ENCODE data around the gene FGF19. TPM values are rescaled to one million over a fixed set of nuclear protein-coding genes. Genes with fewer than 3 reads are reported as not detected.
A peak's percentile ranks its signal among the peaks of the same experiment; 100 is the strongest.
"Not testable (repeated sequence)": the region's sequence is repeated elsewhere in the genome, so short reads cannot be mapped to it uniquely, and the experiment has no call there.

The FGF19 gene
- total RNA-seq, 1 experiment from 2014 or later = 0.11 TPM

DNA sequence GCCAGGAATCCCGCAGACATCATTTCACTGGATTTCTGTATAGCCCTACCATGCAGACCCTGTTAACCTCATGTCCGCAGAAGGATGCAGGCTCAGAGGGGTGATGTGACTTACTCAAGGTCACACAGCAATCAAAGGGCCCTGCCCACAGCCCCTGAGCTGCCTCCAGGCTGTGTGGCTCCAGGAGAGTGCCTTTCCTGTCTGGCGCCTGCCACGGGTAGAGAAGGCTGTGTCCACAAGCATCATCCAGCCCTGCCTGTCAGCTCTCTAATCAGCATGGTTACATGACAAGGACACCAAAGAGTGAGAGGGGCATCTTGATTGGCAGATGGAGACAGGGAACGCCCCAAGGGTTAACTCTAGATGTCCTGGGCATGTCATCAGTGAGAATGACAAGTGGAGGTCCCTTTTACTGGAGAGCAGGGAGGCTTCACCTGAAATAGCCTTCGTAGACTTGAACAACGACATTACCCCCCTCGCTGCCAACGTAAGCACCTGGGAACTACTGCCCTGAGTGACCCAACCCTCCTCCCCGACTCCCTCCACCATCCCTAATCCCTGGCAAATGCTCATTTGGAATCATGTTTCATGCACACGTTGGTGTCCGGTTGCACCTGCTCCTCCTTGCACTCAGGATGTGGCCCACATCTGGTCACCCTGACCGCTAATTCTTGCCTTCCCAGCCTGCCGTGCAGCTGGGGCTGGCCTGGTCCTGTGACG, 6.9 kb downstream of the FGF19 start:
- DNase-seq (ENCODE audit: low read depth) = no peak

- DNase-seq (ENCODE audit: low read depth) = not testable (repeated sequence)
Measured at GRCh38 chr11:69695995-69696394, 7.8 kb downstream of the FGF19 start.

- no peak for DNase-seq (ENCODE audit: low read depth)
Measured at GRCh38 chr11:69695581-69695980, 8.2 kb downstream of the FGF19 start.

GRCh38 chr11:69694781-69695180, 9.0 kb downstream of the FGF19 start:
- no peak for DNase-seq (ENCODE audit: low read depth)

- DNase-seq (ENCODE audit: low read depth) = no peak
Measured at GRCh38 chr11:69692422-69692821, 11.4 kb downstream of the FGF19 start.

- DNase-seq (ENCODE audit: low read depth) = no peak
Measured at GRCh38 chr11:69691463-69691862, 12.4 kb downstream of the FGF19 start.

DNA sequence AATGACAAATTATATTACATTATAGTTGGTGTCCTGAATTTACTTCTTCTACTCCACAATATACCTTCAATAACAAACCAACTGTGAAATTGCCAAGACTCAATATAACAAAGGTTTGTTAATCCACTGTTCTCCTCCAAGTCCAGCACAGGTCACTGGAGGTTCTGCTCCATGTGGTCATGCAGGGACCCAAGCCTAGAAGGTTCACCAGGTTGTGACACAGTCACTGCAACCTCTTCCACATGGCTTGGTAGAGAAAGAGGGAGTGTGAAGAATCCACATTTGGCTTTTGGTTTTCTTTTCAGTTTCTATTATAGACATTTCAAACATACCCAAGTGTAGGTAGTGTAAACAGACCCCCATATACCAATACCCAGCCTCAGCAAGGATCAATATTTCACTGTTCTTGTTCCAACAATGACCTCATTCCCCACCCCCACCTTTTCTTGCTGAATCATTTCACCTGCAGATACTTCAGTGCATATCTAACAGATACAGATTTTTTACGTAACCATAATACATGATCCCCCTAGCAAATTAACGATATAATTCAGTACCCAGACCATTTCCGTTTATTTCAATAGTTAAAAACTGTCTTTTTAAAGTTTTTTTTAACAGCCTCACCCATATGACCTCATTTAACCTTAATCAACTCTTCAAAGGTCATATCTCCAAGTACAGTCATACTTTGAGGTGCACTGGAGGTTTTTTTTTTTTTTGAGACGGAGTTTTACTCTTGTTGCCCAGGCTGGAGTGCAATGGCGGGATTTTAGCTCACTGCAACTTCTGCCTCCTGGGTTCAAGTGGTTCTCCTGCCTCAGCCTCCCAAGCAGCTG, 14.1 kb downstream of the FGF19 start:
- DNase-seq (ENCODE audit: low read depth) = no peak

DNA sequence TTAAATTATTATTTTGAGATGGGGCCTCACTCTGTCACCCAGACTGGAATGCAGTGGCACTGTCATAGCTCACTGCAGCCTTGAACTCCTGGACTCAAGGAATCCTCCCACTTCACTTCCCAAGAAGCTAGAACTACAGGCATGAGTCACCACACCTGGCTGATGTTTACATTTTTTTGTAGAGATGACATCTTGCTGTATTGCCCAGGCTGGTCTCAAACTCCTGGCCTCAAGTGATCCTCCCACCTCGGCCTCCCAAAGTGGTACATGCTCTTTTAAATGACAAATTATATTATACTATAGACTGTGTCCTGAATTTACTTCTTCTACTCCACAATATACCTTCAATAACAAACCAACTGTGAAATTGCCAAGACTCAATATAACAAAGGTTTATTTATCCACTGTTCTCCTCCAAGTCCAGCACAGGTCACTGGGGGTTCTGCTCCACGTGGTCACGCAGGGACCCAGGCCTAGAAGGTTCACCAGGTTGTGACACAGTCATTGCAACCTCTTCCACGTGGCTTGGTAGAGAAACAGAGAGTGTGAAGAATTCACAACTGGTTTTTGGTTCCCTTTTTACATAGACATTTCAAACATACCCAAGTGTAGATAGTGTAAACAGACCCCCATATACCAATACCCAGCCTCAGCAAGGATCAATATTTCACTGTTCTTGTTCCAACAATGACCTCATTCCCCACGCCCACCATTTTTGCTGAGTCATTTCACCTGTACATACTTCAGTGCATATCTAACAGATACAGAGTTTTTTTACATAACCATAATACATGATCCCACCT, 15.7 kb downstream of the FGF19 start:
- not testable (repeated sequence) for DNase-seq (ENCODE audit: low read depth)

DNA sequence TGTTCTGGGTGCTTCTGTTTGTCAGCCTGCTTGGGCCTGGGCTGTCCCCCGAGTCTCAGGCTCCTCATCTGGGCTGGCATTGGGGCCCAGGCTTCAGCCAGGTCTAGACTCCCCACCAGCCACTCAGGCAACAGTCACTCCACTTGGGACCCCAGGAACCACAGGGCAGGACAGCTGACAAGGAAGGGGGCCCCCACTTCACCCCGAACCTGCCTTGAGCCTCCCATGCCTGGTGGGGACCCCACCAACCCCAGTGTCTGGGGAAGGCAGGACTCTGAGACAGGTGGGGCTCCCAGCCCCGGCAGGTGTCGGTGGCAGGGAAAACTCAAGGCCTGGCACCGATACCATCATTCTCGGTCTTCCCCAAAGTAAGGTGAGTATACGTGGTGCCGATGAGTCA, 17.0 kb downstream of the FGF19 start:
- DNase-seq (ENCODE audit: low read depth) = no peak

- DNase-seq (ENCODE audit: low read depth) = no peak
Measured at GRCh38 chr11:69686452-69686851, 17.4 kb downstream of the FGF19 start.

DNA sequence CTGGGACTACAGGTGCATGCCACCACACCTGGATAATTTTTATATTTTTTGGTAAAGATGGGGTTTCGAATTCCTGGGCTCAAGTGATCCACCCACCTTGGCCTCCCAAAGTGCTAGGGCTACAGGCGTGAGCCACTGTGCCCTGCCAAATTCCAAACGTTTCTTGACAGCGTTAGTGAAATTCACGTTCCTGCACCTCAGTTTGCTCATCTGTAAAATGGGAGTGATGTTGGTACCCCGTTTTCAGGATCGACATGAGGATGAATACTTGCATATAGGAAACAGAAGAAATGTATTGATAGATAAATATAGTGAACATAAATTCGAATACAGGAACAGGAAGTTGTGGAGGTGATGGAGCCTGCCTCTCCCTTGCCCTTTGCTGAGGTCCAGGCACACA, 18.5 kb downstream of the FGF19 start:
- no peak for DNase-seq (ENCODE audit: low read depth)

DNA sequence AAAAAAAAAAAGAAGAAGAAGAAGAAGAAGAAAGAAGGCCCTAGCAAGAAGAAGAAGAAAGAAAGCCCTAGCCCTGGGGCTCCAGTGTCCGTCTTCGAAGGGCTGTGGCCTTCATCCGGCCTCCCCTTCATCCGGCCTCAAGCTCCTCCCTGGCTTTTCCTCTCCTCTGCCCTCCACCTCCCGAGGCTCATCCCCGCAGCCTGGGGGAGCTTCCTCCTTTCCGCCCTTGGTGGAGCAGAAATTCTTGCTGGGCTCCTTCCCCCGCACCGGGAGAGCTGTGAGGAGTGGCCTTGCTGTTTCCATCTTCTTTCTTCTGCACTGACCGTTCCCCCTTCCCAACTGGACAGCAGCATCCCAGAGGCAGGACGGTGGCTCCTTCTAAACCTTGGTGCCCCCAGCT, 19.2 kb downstream of the FGF19 start:
- no peak for DNase-seq (ENCODE audit: low read depth)

- DNase-seq (ENCODE audit: low read depth) = no peak
Measured at GRCh38 chr11:69683764-69684333, 20.0 kb downstream of the FGF19 start.

- no peak for DNase-seq (ENCODE audit: low read depth)
Measured at GRCh38 chr11:69682681-69683326, 21.0 kb downstream of the FGF19 start.

DNA sequence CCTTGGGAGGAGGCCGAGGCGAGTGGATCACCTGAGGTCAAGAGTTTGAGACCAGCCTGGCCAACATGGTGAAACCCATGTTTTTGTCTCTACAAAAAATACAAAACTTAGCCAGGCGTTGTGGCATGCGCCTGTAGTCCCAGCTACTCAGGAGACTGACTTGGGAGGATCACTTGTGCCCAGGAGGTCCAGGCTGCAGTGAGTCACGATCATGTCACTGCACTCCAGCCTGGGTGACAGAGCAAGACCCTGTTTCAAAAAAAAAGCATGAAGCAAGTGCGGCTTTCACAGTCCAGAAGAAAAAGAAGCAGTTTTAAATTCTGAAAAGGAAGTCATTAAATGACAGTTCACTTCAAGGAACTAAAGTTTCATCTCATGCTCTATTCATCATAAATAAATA, 21.6 kb downstream of the FGF19 start:
- DNase-seq (ENCODE audit: low read depth) = no peak

- no peak for DNase-seq (ENCODE audit: low read depth)
Measured at GRCh38 chr11:69680688-69681087, 23.1 kb downstream of the FGF19 start.

DNA sequence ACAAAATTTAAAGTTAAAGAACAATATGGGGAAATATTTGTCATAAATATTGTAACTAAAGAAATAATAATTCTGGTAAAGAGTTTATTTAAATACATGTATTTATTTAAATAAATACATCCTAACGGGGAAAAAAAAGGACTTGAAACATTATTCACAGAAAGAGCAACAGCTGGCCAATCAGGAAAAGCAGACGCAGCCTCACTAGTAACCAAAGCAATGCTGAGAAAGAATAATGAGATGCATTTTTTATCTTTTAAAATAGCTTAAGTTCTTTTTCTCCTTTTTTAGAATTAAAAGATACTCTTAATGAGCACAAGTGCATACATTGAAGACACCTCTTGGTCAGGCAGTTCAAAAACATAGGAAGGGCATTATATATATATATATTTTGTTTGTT, 26.1 kb downstream of the FGF19 start:
- no peak for DNase-seq (ENCODE audit: low read depth)

- peak; percentile 90 for DNase-seq (ENCODE audit: low read depth)
Measured at GRCh38 chr11:69674886-69675714, 28.7 kb downstream of the FGF19 start, which contains the start of gene LTO1. Gene LTO1, minus strand, starts transcription at chr11:69675353. Its CDS starts 114 bp downstream, at chr11:69675239.

- peak; percentile 70 for DNase-seq (ENCODE audit: low read depth)
Measured at GRCh38 chr11:69674267-69674885, 29.4 kb downstream of the FGF19 start.
